Central memory CD4-positive, alpha-beta T cell (primary cell): ENCODE measurements around the gene PSTPIP1.

Experiments used
- DNase-seq: peaks from one replicate; pipeline ENCODE4 v3.0.0; 2022

The PSTPIP1 gene

DNA sequence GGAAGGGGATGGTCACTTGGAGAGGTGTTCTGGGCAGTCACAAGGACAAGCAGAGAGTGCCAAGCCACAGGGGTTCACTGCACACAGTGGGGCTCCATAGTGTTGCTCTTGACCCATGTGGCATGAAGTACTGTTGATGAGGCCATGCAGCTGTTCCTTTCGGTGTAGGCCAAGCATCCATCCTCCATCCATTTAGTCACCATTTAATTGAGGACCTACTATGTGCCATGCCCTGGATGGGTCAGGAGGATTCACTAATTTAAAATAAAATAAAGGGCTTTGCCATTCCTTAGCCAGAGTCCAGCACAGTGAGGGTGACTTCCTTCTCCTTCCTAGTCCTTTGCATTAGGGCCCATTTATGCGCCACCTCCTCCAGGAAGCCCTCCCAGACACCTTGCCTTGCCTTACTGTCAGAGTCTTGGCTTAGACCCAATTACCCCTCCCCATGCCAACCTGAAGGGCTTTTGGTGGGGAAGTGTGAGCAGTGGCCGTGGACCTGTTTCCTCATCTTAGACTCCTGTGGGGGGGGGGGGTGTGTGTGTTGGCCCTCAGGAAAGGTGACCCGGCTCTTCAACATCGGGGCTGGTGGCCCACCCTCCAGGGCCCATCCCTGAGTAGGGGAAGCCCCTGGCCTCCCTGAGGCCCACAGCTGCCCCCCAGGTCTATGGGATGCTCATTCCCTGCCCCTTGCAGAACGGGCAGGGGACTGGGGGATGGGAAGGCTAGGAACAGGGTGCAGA is 25.6 kb downstream of the PSTPIP1 start:
- no peak for DNase-seq

DNA sequence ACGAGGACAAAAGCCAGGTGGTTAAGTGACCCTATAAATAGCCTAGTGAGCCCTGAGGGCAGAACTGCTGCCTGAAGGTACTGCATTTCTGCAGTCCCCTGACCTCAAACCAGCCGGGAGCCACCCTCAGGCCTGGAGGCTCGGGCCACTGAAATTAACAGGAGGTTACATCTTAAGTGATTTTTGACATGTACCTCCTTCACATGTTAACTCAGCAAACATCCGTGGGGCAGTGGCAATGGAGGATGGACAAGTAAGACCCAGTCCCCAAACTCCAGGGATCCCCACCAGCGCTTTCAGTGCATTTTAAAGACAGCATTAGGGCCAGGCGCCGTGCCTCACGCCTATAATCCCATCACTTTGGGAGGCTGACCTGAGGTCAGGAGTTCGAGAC is 26.2 kb downstream of the PSTPIP1 start:
- no peak for DNase-seq

DNA sequence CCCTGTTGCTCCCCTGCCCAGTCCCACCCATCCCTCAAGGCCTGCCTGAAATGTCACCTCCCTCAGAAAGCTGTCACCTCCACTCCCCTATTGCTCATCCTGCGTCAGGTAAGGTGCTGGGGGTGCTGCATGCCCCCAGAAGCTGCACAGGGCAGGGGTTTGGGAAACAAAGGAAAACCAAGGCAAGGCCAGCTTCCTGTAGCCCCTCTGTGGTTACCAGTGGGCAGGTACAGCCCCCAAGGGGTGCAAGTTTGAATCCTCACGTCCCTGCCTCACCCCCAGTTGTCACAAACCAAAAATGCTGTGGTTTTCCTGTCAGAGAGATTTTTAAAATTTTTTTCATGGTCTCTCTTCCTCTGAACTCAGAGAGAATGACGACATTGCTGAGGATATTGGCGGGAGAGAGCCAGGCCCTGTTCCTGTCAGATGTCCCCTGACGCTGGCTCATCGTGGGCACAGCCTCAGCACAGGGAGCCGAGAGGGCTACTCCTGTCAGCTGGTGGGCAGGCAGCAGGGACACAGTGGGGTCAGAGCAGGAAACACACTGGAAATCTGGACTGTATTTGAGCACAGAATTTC is 27.0 kb downstream of the PSTPIP1 start:
- peak; percentile 73 for DNase-seq

DNA sequence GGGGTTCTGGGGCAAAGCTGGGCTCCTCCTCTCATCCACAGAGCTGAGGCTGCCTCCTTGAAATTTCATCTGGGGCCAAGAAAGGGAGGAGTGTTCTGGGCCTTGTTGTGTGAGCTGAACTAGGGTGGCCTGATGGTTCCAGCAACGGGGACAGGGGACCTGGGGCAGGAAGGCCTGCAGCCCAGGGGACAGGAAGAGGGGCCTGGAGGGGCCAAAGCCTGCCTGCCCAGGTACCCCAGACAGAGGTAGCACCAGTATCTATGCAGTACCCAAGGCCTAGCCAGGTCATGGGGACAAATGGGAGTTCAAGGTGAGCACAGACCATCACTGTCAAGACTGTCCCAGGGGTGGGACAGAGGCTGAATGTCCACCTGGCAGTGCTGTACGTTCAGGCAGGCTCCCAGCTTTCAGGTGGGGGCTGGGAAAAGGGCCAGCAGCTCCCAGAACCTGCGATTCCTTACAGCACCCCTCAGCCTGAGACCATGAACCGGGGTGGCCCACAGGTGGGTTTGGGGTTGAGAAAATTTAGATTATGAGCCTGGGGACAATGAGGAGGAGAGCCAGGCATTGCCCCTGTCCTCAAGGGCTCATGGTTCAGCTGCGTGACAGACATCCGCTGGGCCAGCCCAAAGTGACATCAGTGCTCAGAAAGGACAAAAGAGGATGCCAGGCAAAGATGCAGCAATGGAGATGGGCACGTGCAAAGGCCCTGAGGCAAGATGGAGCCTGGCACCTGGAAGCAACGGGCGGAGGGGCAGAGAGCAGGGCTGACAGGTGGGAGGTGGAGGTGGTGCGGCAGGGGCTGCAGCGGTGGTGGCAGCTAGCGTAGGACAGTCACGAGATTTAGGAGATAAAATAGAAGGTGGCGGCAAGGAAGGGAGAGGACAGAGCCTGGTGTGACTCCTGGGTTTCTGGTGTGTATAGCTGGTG is 28.0 kb downstream of the PSTPIP1 start:
- no peak for DNase-seq

DNA sequence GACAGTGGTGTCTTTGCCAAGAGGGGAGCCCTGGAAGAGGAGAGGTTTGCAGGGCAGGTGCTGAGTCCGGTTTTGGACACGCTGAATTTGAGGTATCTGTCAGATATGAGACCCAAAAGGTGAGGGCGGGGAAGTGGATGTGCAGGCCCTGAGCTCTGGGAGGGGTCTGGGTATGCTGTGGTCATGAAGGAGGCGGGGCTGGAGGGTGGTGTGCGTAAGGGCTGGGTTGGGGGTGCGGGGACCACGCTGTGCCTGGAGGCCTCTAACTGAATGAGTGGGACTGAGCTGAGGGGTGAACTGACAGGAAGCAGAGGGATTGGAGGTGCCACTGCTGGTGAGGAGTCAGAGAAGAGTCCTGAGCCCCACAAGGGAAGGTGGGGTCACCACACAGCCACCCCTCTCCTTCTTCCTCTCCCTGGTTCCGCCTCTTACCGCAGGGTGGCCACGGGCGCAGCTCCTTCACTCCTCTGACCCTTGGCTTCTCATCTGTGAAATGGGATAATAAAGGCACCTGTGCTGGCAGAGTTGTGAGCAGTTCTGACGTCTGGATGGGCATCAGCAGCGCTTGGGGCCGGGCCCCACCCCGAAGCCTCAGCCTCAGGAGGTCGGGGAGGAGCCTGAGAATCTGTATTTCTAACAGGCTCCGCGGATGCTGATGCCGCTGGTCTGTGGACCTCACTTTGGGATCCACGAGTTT is 28.8 kb downstream of the PSTPIP1 start:
- no peak for DNase-seq

DNA sequence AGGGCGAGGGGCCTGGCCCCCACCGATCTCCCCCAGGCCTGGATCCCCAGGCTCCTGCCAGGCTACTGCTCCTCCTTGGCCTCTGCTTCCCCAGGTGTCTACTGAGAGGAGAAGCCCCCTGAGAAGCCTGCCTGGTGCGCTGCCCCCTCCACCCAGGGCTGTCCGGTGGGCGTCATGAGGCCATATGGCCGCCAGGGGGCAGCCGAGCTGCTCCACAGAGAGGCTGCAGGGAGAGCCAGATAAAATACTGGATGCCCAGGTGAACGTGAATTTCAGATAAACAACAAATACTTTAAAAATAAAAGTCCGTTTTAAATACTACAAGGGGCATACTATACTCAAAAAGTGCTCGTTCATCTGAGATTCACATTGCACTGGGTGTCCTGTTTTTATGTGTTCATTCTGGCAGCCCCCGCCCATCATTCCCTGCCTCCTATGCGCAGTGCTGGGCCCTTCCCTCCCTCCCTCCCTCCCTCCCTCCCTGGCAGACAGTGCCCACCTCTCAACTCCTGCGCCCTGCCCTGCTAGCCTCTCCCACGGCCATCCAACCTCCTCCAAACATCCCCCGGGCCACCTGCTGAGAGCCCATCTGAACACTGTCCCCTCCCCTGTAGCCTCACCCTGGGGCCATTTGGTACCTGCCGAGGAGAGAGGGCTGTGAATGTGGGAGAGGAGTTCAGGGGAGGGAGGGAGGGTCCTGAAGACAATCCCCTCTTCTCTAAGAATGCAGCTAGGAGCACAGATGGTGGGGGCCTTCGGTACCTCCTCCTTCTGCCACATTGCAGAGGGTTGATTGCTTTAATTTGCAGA is 29.6 kb downstream of the PSTPIP1 start:
- peak; percentile 53 for DNase-seq

DNA sequence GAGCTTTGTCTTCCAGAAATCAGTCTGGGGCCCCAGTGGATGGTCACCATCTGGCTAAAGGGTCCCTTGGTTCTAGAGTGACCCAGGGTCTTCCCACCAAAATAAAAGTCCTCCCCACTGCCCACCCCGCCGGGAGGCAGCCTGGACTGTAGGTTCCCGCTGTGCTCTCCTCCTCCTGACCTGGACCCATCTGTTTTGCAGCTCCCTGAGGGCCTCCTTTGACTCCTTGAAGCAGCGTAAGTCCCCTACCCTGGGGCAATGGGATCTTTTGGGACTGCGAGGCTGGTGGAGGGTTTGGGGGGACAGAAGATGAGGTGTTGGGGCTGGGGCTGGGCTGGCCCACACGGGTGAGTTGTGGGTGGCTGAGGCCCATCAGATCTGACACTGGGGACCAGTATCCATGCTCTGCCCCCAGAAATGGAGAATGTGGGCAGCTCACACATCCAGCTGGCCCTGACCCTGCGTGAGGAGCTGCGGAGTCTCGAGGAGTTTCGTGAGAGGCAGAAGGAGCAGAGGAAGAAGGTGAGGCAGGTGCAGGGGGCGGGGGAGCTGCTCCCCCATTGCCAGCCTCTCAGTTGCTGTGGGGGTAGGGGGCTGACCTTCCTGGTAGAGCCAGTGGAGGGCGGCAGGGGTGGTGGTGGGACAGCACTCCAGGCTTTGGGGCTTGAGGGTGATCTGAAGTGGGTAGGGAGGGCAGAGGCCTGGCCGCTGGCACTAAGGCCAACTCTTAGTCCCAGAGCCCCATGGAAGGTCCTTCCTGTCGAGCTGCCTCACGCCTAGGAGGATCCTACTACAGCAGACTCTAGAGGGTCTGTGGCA is 30.4 kb downstream of the PSTPIP1 start:
- no peak for DNase-seq

DNA sequence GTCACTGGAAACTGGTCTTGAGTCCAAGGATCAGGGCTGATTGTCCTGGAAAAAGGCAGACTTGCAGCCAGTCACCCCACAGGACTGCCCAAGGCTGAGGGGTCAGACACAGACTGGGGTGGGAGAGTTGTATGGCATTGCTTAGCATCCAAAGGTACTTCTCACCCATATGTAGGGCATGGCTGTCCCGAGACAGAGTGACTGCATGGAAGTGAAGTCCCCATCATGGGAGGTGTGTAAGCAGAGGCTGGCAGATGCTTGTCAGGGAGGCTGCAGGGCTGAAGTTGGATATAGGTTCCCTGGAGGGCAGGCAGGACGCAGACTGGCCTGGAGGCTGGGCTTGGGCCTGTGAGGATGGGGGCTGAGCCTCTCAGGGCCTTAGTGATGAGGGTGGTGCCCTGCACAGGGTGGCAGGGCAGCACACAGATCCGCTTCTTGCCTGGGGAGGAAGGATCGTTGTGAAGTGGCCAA is 31.1 kb downstream of the PSTPIP1 start:
- DNase-seq, result no peak

DNA sequence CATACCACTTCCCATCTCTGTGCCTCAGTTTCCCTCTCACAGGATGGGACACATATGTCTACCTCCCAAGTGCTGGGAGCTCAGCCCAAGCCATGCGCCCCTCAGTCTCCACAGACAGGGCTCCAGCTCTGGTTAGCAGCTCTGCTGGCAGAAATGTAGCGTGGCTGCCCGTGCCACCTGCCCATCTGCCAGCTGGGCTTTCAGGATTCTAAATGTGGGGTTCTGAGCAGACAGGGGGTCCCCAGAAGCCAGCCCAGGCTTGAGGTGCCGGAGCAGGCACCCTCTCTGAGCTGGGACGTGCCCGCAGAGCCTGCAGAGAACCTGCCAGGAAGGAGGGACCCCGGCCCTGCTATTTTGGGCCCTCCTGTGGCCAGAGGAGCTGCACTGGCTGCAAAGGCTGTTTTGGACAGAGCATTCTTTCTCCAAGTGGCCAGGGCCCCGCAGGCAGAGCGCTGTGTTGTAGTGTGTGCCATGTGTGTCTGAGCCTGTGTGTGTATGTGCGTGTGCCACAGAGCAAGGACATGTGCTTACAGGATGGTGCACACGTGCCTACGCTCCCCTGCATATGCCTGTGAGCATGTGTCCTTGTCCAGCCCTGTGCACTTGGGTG is 31.7 kb downstream of the PSTPIP1 start:
- DNase-seq, result no peak

DNA sequence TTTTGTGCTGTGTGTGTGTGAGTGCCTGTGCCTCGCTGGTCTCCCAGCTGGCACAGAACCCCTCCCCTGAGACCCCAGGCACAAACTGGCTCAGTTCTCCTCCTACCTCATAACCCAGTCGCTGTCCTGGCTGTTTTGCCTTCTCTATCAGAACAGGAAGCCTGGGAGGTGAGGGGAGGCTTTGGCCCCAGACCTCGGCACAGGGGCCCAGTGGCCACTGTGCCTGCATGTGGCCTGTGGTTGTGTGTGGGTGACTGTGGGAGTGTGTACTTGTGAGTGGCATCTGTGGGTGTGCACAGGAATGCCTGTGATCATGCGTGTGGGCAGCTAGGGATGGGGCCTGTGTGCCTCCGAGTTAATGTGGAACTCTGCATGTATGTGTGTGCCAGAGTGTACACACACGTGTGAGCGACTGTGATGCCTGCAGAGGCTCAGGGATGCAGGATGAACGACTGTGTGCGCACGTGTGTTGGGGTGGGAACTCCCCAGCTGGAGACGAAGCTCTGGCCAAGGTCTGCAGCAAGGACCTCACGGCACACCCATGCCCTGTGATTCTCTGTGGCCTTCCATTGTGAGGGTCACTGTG is 32.3 kb downstream of the PSTPIP1 start:
- DNase-seq, result no peak

DNA sequence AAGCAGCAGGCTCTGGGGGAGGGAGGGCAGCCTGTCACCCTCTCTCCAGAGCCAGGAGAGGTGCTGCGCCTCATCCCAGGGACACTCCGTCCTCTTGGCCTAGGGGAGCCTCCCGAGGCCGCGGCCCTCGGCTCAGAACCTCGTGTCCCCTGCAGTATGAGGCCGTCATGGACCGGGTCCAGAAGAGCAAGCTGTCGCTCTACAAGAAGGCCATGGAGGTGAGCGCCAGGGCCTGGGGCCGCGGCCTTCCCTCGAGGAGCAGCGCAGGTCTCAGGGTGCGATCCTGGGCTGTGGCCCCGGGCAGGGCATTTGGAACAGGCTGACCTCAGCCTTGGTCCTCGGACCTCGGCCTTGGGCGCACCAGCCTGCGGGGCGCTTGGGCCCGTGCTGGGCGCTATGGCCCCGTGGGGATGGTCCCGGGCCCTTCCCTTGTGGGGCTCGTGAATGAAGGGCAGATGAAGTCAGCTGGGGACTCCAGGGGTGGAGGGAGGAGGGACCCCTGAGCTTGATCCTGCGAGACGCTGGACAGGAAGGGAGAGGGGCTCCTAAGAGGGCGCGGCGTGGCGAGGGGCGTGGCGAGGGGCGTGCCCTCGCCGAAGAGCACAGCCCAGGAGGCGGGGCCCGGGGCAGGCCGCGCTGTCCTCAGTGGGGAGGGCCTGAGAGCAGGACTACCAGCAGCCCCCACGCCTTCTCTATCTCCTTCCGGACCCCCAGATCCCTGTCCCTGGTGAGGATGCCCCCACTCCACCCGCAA is 32.9 kb downstream of the PSTPIP1 start:
- DNase-seq, result no peak

DNA sequence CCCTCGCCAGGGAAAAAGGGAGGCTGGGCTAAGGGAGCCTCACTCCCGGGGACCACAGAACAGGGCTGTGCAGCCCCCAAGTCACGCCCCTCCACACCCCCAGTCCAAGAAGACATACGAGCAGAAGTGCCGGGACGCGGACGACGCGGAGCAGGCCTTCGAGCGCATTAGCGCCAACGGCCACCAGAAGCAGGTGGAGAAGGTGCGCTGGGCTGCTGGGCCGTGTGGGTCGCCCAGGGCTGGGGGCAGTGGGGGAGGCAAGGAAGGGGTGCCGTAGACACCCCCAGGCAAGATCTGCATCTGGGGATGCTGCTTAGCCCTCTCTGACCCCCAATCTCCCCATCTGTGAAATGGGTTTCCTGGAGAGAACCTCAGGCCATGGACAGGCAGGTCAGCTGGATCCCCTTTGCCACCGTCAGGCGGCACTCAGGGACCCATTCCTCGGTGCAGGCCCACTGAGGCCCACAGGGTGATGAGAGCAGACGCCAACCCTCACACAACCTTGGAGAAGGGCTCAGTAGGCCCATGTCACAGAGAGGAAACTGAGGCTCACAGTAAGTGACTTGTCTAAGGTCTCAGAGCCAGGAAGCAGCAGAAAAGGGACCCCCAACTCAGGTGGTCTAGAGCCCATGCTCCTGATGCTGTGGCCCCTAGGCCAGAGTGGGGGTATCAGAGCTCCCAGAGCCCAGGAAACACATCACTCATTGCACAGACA is 33.7 kb downstream of the PSTPIP1 start:
- DNase-seq, result no peak

DNA sequence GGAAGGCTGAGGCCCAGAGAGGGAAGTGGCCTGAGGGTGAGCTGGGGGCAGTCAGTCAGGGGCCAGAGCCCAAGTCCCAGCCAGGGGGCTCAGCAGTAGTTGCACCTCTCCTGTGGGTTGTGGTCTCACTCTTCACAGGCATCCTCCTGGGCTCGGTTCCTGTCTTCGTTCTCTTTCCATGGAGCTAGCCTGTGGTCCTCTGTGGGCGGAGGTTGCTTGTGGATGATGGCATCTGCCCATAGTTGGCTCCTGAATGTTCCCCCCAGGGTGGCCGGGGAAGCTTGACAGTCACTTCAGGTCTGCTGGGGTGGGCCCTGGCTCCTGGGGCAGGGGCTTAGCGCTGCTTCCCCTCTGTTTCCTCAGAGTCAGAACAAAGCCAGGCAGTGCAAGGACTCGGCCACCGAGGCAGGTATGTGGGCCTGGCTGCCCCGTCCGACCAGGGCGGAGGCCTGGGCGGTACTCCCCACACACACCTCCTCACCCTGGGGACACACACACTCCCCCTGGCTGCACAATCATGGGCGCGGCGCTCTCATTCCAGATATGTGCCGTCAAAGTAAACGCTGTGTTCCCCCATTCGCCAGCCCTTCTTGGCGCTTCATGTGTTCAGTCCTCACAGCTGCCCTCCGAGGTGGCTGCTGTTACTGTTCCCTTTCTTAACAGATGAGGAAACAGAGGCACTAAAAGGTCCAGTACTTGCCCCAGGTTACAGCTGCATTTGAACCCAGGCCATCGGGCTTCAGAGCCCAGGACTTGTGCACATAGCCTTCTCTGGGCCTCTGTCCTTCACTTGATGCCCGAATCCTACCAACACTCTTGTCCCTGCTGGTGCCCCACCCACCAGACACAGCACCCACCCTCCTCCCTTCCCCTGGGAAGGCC is 34.5 kb downstream of the PSTPIP1 start:
- DNase-seq, result no peak

DNA sequence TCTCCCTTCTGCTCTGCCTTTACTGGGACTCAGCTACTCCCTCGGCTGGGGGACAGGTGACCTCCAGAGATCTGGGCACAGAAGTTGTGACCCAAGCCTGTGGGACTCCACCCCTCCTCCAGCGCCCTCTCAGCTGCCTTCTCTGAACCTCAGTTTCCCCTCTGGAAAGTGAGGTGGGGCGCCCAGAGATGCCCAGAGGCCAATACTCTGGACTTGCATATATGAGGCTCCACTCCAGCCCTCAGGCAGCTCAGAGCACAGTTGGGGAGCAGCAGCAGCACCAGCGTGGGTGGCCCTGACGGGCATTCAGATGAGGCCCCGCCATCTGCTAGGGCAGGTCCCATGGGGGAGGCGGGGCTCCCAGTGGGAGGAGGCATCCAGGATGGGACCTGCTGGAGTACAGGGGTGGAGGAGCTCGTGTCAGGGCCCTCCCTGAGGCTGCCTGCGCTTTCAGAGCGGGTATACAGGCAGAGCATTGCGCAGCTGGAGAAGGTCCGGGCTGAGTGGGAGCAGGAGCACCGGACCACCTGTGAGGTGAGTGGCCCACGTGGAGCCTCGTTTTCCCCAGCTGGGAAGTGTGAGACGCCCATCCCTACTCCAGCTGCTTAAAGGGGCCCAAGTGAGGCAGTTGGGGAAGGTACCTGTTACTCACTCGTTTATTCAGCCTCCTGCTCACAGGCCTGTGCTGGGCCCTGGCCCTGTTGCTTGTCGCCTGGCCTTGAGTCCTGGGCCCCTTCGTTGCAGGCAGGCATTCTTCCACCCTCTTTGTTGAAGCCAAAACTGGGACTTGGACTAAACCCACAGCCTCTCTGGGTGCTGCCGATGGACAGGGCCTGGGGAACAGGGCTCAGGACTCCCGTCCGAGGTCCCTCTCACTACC is 35.4 kb downstream of the PSTPIP1 start:
- no peak for DNase-seq

DNA sequence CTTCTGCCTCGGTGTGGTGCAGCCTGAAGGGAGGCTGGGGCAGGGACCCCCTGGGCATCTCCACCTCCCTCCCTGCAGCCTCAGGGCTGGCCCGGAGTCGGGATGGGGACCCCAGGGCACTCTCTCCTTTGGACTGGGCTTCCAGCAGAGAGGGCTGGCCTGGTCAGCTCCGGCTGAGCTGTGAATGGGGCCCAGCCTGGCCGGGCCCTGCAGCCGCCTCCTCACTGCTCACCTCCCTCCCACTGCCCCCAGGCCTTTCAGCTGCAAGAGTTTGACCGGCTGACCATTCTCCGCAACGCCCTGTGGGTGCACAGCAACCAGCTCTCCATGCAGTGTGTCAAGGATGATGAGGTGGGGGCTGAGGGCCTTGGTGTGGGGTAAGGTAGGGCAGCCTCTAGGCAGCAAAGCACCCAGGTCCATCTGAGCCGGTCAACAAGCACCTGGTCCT is 36.0 kb downstream of the PSTPIP1 start:
- no peak for DNase-seq

DNA sequence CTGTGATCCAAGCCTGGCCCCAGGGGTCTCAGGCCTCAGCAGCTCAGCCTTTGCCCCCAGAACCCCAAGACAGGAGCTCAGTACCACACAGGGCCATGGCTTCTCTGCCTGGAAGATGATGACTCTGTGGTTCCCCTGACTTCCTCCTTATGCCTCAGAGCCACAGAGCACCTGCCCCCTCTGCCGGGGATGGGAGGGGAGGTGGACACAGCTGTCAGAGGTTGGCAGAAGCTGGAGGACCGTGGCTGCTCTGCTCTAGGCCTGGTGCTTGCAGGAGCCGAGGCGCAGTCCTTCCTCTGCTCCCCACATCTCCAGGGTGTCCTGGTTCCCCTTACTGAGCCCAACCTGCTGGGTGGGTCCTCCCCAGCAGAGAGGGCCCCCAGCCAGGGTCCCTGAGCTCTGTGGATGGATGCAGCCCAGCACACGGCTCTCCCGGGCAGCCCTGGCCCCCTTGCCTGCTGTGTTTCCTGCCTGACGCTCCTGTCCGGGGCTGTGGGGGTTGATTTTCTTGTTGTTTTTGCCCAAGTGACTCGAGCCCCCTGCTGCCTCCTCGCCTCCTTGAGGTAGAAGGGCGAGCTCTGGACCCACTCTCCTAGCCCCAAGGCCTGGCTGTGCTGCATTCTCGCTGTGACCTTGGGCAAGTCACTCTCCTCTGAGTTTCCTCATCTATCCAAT is 36.6 kb downstream of the PSTPIP1 start:
- no peak for DNase-seq
